ENCODE measurements around the gene LGALSL.

GRCh38 chr2:64467096-64467843 is 13.3 kb downstream of the LGALSL start:
- TF ChIP-seq EZH2 (IDR thresholded peaks at IDR 0.05; ENCODE audit: insufficient read depth, poor library complexity, severe bottlenecking): no peak
- TF ChIP-seq EZH2phosphoT487 (IDR thresholded peaks at IDR 0.05; ENCODE audit: insufficient read depth, low read depth): no peak

All from GM23248 (cell line).